Endometrial microvascular endothelial cells (primary cell): ENCODE data around the gene SNTA1. TPM values are rescaled to one million over a fixed set of nuclear protein-coding genes. Genes with fewer than 3 reads are reported as not detected.

Source experiments
- total RNA-seq: library from RNA; depleted of rRNA; stranded (reverse); fragments of >200 nt; gene quantifications from one replicate; pipeline ENCODE4 v1.2.3, GENCODE V29; 2015; ENCODE audit errors: inconsistent ontology term

The SNTA1 gene
- total RNA-seq, 1 donor from 2014 or later, result 7.2 TPM

Other genes starting within 250 kb of the SNTA1 start
- not detected for gene BPIFA3, start 226.4 kb downstream of the SNTA1 start, total RNA-seq
- not detected for gene BPIFA1, start 207.8 kb downstream of the SNTA1 start, total RNA-seq
- gene BPIFB1, start 160.5 kb downstream of the SNTA1 start, total RNA-seq, result not detected
- gene CDK5RAP1, start 42.2 kb downstream of the SNTA1 start, total RNA-seq, result 29.3 TPM
- 5.4 TPM for gene CBFA2T2, start 46.3 kb upstream of the SNTA1 start, total RNA-seq
- gene C20orf144, start 218.6 kb upstream of the SNTA1 start, total RNA-seq, result not detected
- 2.1 TPM for gene ACTL10, start 223.2 kb upstream of the SNTA1 start, total RNA-seq
- gene NECAB3, start 230.7 kb upstream of the SNTA1 start, total RNA-seq, result 8.9 TPM
- gene E2F1, start 242.6 kb upstream of the SNTA1 start, total RNA-seq, result 11.2 TPM